Neural progenitor cell (in vitro differentiated cells): ENCODE results near the gene IER3. TPM values are rescaled to one million over a fixed set of nuclear protein-coding genes. Genes with fewer than 3 reads are reported as not detected.

ENCODE experiments used
- DNase-seq: peaks from one replicate; pipeline ENCODE4 v3.0.0-alpha.2; 2016; ENCODE audit warnings: low spot score
- H2AFZ ChIP-seq: fragments of 200-600 bp; sonication (generic); replicated peaks from 2 replicates; pipeline ENCODE4 v1.6.1; 2016; ENCODE audit warnings: antibody characterized with exemption
- H3F3A ChIP-seq: fragments of 200-600 bp; sonication (generic); 2 replicates; pipeline ENCODE4 v1.6.1; 2016; ENCODE audit warnings: antibody characterized with exemption, low read depth
- H3K27ac ChIP-seq: fragments of 200-600 bp; sonication (generic); 2 replicates; pipeline ENCODE4 v1.5.1; 2016; ENCODE audit warnings: mild to moderate bottlenecking
- H3K27me3 ChIP-seq: fragments of 200-600 bp; sonication (generic); 2 replicates; pipeline ENCODE4 v1.6.1; 2016; ENCODE audit warnings: mild to moderate bottlenecking, moderate library complexity
- H3K36me3 ChIP-seq: fragments of 200-600 bp; sonication (generic); 2 replicates; pipeline ENCODE4 v1.5.1; 2016
- H3K4me1 ChIP-seq: fragments of 200-600 bp; sonication (generic); 2 replicates; pipeline ENCODE4 v1.6.1; 2016; ENCODE audit warnings: mixed run types
- H3K4me2 ChIP-seq: fragments of 200-600 bp; sonication (generic); 2 replicates; pipeline ENCODE4 v1.6.1; 2016
- H3K4me3 ChIP-seq: fragments of 200-600 bp; sonication (generic); 2 replicates; pipeline ENCODE4 v1.5.1; 2016
- H3K79me2 ChIP-seq: fragments of 200-600 bp; sonication (generic); 2 replicates; pipeline ENCODE4 v1.6.1; 2016; ENCODE audit warnings: low read depth
- H3K9ac ChIP-seq: fragments of 200-600 bp; sonication (generic); 2 replicates; pipeline ENCODE4 v1.6.1; 2016
- H3K9me3 ChIP-seq: fragments of 200-600 bp; sonication (generic); 2 replicates; pipeline ENCODE4 v1.5.1; 2016; ENCODE audit warnings: low read depth
- H4K20me1 ChIP-seq: fragments of 200-600 bp; sonication (generic); 2 replicates; pipeline ENCODE4 v1.6.1; 2016; ENCODE audit warnings: low read depth
- H3K27ac Mint-ChIP-seq: 3 replicates; pipeline ENCODE4 v1.8.0; 2021; ENCODE audit warnings: mixed read lengths
- H3K27me3 Mint-ChIP-seq: 2 replicates; pipeline ENCODE4 v1.8.0; 2022; ENCODE audit warnings: low read depth, mild to moderate bottlenecking, inconsistent platforms, moderate library complexity, mixed read lengths; ENCODE audit not compliant: insufficient read depth
- H3K36me3 Mint-ChIP-seq: 3 replicates; pipeline ENCODE4 v1.8.0; 2021; ENCODE audit warnings: mixed read lengths
- H3K4me1 Mint-ChIP-seq: 3 replicates; pipeline ENCODE4 v1.8.0; 2021; ENCODE audit warnings: mixed read lengths
- H3K4me3 Mint-ChIP-seq: 3 replicates; pipeline ENCODE4 v1.8.0; 2021; ENCODE audit warnings: mild to moderate bottlenecking, moderate library complexity, mixed read lengths
- H3K9me3 Mint-ChIP-seq: 3 replicates; pipeline ENCODE4 v1.8.0; 2020; ENCODE audit warnings: mixed read lengths
- EZH2 ChIP-seq: fragments of 200-600 bp; sonication (generic); IDR thresholded peaks from 2 replicates; pipeline ENCODE4 v1.6.1; 2017; ENCODE audit warnings: antibody characterized with exemption, mild to moderate bottlenecking, moderate library complexity
- EZH2phosphoT487 ChIP-seq: fragments of 200-600 bp; sonication (generic); IDR thresholded peaks from 2 replicates; pipeline ENCODE4 v1.6.1; 2017; ENCODE audit warnings: antibody characterized with exemption
- total RNA-seq: library from RNA; depleted of rRNA; stranded (reverse); fragments of >200 nt; gene quantifications from 2 replicates; pipeline ENCODE4 v1.2.3, GENCODE V29; 2015; ENCODE audit warnings: low replicate concordance
- TF ChIP-seq, protein P1 (sequence below): fragments of 200-600 bp; sonication (generic); IDR thresholded peaks from 2 replicates; pipeline ENCODE4 v1.5.1; 2017; ENCODE audit warnings: antibody characterized with exemption, mild to moderate bottlenecking

The IER3 gene
- total RNA-seq, 1 donor from 2014 or later: 2.0 TPM

- H3K36me3 ChIP-seq: no peaks in the 10 kb centered on the region
- H3K9ac ChIP-seq: no peak overlapping the region
- Mint-ChIP-seq H3K27ac (no peak overlapping the region), H3K9me3 (no peaks in the 10 kb centered on the region), H3K4me3 (no peak overlapping the region), H3K27me3 (peaks cover 11% of the 10 kb centered on the region), H3K4me1 (peaks cover 28% of the 10 kb centered on the region), H3K36me3 (peaks cover 40% of the 10 kb centered on the region)
- no peaks in the 10 kb centered on the region for H3K9me3 ChIP-seq
- H2AFZ ChIP-seq: no peak overlapping the region
- peaks cover 14% of the 10 kb centered on the region for H4K20me1 ChIP-seq
- peaks cover 6% of the 10 kb centered on the region for H3K27me3 ChIP-seq
- H3F3A ChIP-seq: peaks cover 10% of the 10 kb centered on the region
- DNase-seq: no peak
- H3K27ac ChIP-seq: no peak overlapping the region
- H3K79me2 ChIP-seq: peaks cover 27% of the 10 kb centered on the region
- TF ChIP-seq EZH2phosphoT487 (no peak), EZH2 (no peak)
- TF ChIP-seq, protein P1, sequence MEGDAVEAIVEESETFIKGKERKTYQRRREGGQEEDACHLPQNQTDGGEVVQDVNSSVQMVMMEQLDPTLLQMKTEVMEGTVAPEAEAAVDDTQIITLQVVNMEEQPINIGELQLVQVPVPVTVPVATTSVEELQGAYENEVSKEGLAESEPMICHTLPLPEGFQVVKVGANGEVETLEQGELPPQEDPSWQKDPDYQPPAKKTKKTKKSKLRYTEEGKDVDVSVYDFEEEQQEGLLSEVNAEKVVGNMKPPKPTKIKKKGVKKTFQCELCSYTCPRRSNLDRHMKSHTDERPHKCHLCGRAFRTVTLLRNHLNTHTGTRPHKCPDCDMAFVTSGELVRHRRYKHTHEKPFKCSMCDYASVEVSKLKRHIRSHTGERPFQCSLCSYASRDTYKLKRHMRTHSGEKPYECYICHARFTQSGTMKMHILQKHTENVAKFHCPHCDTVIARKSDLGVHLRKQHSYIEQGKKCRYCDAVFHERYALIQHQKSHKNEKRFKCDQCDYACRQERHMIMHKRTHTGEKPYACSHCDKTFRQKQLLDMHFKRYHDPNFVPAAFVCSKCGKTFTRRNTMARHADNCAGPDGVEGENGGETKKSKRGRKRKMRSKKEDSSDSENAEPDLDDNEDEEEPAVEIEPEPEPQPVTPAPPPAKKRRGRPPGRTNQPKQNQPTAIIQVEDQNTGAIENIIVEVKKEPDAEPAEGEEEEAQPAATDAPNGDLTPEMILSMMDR: no peak
- H3K4me3 ChIP-seq: no peak overlapping the region
- no peak overlapping the region for H3K4me2 ChIP-seq
- peaks cover 5% of the 10 kb centered on the region for H3K4me1 ChIP-seq
Observed at GRCh38 chr6:30738532-30738931, 5.8 kb downstream of the IER3 start.

DNA sequence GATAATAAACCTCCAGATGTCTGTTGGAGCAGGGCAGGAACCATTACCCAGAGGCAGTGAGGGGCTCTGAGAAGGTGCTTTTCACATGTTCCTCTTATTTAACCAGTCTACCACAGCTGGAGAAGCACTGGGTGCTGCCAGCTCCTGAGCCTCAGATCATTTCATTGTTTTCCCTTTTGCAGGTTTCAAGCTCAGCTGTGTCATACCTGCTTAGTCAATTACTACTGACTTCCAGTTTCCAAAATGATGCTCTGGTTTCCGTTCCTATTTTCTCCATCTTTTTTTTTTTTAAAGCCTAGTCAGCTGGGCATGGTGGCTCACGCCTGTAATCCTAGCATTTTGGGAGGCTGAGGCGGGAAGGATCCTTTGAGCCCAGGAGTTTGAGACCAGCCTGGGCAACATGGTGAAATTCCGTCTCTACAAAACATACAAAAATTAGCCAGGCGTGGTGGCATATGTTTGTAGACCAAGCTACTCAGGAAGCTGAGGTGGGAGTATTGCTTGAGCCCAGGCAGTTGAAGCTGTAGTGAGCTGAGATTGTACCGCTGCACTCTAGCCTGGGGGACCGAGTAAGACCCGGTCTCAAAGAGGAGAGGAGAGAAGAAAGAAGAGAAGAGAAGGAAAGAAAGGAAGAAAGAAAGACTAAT, 8.6 kb downstream of the IER3 start:
- peaks cover 9% of the 10 kb centered on the region for H4K20me1 ChIP-seq
- H3K4me2 ChIP-seq: no peak overlapping the region
- Mint-ChIP-seq H3K4me3 (peak overlapping the region; percentile 24), H3K9me3 (no peaks in the 10 kb centered on the region), H3K27me3 (peaks cover 3% of the 10 kb centered on the region), H3K4me1 (peaks cover 12% of the 10 kb centered on the region), H3K27ac (no peak overlapping the region), H3K36me3 (peaks cover 39% of the 10 kb centered on the region)
- H3K9ac ChIP-seq: no peak overlapping the region
- no peaks in the 10 kb centered on the region for H3K27me3 ChIP-seq
- H3F3A ChIP-seq: peaks cover 4% of the 10 kb centered on the region
- H3K4me1 ChIP-seq: no peaks in the 10 kb centered on the region
- TF ChIP-seq, protein P1: no peak
- no peak for TF ChIP-seq EZH2phosphoT487
- TF ChIP-seq EZH2: no peak
- no peaks in the 10 kb centered on the region for H3K9me3 ChIP-seq
- H3K4me3 ChIP-seq: no peak overlapping the region
- H3K27ac ChIP-seq: no peak overlapping the region
- DNase-seq: no peak
- H3K36me3 ChIP-seq: no peaks in the 10 kb centered on the region
- H2AFZ ChIP-seq: no peak overlapping the region
- peaks cover 11% of the 10 kb centered on the region for H3K79me2 ChIP-seq

- H3K9ac ChIP-seq: no peak overlapping the region
- no peak overlapping the region for H3K27ac Mint-ChIP-seq
- no peak overlapping the region for H3K4me3 Mint-ChIP-seq
- H3K4me2 ChIP-seq: no peak overlapping the region
- no peak for TF ChIP-seq EZH2
- no peak for TF ChIP-seq EZH2phosphoT487
- TF ChIP-seq, protein P1: no peak
- H3K4me1 Mint-ChIP-seq: peaks cover 3% of the 10 kb centered on the region
- no peak overlapping the region for H3K4me3 ChIP-seq
- no peak overlapping the region for H3K27ac ChIP-seq
- H3K4me1 ChIP-seq: no peaks in the 10 kb centered on the region
- no peaks in the 10 kb centered on the region for H3K79me2 ChIP-seq
- H3K27me3 Mint-ChIP-seq: peaks cover 3% of the 10 kb centered on the region
- no peak for DNase-seq
- H4K20me1 ChIP-seq: peaks cover 33% of the 10 kb centered on the region
- peaks cover 6% of the 10 kb centered on the region for H3K36me3 ChIP-seq
- H3K9me3 ChIP-seq: no peaks in the 10 kb centered on the region
- no peaks in the 10 kb centered on the region for H3K27me3 ChIP-seq
- peaks cover 29% of the 10 kb centered on the region for H3K36me3 Mint-ChIP-seq
- peaks cover 16% of the 10 kb centered on the region for H3F3A ChIP-seq
- H2AFZ ChIP-seq: no peak overlapping the region
- H3K9me3 Mint-ChIP-seq: no peaks in the 10 kb centered on the region
Observed at GRCh38 chr6:30732237-30732943, 12.0 kb downstream of the IER3 start.
